ENCODE results near the gene APOL6. TPM values are rescaled to one million over a fixed set of nuclear protein-coding genes. Genes with fewer than 3 reads are reported as not detected.

The APOL6 gene
- total and polyA plus RNA-seq, 8 donors = 3.9 to 21.5 (median 8.7) TPM

DNA sequence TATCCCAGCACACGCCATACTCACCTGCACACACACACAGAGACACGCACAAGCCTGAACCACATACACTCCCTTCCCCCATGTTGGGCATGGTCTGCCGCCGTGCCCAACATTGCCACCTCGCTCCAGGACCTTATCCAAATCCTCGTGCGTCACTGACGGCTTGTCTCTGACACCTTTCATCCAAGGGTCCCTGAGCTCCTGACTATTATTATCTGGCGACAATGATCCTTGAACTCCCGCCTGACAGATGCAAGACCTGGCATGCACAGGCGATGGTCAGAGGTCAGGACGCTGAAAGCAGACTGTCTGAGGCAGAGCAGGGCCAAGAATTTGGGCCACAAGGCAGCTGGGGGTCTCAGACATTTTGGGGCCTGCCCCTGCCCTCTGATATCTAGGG is 35.3 kb upstream of the APOL6 start:
- Histone ChIP-seq H3K27me3 (no peaks in the 10 kb centered on the region), H3K9me3 (no peaks in the 10 kb centered on the region), H3K4me1 (peaks cover 0 to 3% (median 0%) of the 10 kb centered on the region in 4 donors), H3K27ac (no peak overlapping the region), H3K4me3 (no peak overlapping the region), H3K36me3 (no peaks in the 10 kb centered on the region)
- intact Hi-C loops (cut with DNase I; ENCODE audit: low total_unique reads) = no loop called here
- WGBS, 5 donors = 81 to 94% (median 86%) methylated on average over 10 to 12 of the region's 12 CpGs
- TF ChIP-seq, protein P1, sequence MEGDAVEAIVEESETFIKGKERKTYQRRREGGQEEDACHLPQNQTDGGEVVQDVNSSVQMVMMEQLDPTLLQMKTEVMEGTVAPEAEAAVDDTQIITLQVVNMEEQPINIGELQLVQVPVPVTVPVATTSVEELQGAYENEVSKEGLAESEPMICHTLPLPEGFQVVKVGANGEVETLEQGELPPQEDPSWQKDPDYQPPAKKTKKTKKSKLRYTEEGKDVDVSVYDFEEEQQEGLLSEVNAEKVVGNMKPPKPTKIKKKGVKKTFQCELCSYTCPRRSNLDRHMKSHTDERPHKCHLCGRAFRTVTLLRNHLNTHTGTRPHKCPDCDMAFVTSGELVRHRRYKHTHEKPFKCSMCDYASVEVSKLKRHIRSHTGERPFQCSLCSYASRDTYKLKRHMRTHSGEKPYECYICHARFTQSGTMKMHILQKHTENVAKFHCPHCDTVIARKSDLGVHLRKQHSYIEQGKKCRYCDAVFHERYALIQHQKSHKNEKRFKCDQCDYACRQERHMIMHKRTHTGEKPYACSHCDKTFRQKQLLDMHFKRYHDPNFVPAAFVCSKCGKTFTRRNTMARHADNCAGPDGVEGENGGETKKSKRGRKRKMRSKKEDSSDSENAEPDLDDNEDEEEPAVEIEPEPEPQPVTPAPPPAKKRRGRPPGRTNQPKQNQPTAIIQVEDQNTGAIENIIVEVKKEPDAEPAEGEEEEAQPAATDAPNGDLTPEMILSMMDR (IDR thresholded peaks at IDR 0.05) = no peak
- TF ChIP-seq POLR2AphosphoS5 (IDR thresholded peaks at IDR 0.05) (no peak), EP300 (IDR thresholded peaks at IDR 0.05) (no peak), POLR2A (IDR thresholded peaks at IDR 0.05) (no peak)
- DNase-seq = no peak

DNA sequence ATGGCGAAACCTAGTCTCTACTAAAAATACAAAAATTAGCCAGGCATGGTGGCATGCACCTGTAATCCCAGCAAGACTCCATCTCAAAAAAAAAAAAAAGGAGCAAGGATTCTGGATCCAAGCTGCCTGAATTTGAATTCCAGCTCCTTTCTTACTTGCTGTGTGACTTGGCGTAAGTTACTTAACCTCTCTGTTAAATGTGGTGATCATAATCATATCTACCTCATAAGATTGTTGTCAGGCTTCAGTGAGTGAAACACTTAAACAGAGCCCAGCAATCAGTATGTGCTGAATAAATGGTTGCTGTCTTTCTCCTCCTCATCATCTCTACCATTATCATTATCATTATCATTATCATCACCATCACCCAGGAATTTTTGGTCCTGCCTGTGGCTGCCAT is 33.8 kb upstream of the APOL6 start:
- Histone ChIP-seq H3K27ac (no peak overlapping the region), H3K9me3 (no peaks in the 10 kb centered on the region), H3K4me3 (no peak overlapping the region), H3K27me3 (no peaks in the 10 kb centered on the region), H3K36me3 (no peaks in the 10 kb centered on the region), H3K4me1 (peaks cover 0 to 5% (median 0%) of the 10 kb centered on the region in 4 donors)
- 90 to 100% (median 100%) methylated on average over 2 of the region's 2 CpGs for WGBS, 5 donors
- TF ChIP-seq EP300 (IDR thresholded peaks at IDR 0.05) = no peak
- intact Hi-C loops (cut with DNase I; ENCODE audit: low total_unique reads) = no loop called here
- DNase-seq = no peak

DNA sequence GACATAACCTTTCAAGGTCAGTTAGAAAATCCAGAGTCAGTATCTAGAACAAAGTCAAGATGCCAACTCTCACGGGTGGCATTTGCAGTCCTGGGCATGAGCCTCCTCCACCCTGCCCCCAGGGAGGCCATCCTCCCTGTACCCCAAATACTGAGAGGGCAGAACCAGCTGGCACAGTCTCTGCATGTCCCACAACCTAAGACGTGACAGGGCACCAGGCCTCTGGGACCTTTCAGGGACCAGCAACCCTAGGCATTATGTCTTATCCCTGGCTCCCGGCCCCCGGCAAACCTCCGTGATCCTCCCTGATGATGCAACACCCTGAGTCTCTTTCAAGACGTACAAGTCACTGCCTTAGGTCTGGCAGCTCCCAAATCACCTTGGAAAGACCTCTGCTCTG is 33.1 kb upstream of the APOL6 start:
- Histone ChIP-seq H3K27me3 (no peaks in the 10 kb centered on the region), H3K4me3 (no peak overlapping the region), H3K9me3 (no peaks in the 10 kb centered on the region), H3K27ac (no peak overlapping the region), H3K4me1 (peaks cover 0 to 5% (median 0%) of the 10 kb centered on the region in 4 donors), H3K36me3 (no peaks in the 10 kb centered on the region)
- 53 to 81% (median 77%) methylated on average over 6 of the region's 6 CpGs for WGBS, 5 donors
- TF ChIP-seq, protein P1 (IDR thresholded peaks at IDR 0.05) = no peak
- no peak for TF ChIP-seq POLR2A (IDR thresholded peaks at IDR 0.05)
- TF ChIP-seq EP300 (IDR thresholded peaks at IDR 0.05) = no peak
- no peak for TF ChIP-seq POLR2AphosphoS5 (IDR thresholded peaks at IDR 0.05)
- intact Hi-C loops (cut with DNase I; ENCODE audit: low total_unique reads) = no loop called here
- no peak for DNase-seq

DNA sequence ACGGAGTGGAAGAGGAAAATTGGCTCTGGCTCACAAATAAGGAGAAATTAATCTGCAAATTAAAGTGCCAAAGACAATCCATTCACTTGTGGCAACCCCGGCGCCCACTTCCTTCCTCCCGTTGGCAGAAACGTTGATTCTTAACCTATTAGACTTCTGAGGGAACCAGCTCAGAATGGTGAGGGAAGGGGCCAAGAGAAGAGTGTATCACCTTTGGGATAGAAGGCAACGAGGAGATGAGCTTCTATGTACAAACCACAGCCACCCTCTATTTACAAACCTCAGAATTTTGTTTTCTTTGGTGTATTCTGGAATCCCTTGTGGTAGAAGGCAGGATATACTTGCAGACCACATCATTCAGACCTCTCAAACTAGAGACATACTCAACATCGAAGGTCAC is 32.2 kb upstream of the APOL6 start:
- Histone ChIP-seq H3K4me3 (no peak overlapping the region), H3K27me3 (no peaks in the 10 kb centered on the region), H3K36me3 (no peaks in the 10 kb centered on the region), H3K9me3 (no peaks in the 10 kb centered on the region), H3K4me1 (peaks cover 0 to 11% (median 0%) of the 10 kb centered on the region in 4 donors), H3K27ac (no peak overlapping the region)
- no peak for DNase-seq
- intact Hi-C loops (cut with DNase I; ENCODE audit: low total_unique reads) = no loop called here
- 56 to 75% (median 66%) methylated on average over 7 of the region's 7 CpGs for WGBS, 5 donors
- TF ChIP-seq POLR2A (IDR thresholded peaks at IDR 0.05) = no peak
- TF ChIP-seq EP300 (IDR thresholded peaks at IDR 0.05) = no peak
- TF ChIP-seq, protein P1 (IDR thresholded peaks at IDR 0.05) = no peak
- no peak for TF ChIP-seq POLR2AphosphoS5 (IDR thresholded peaks at IDR 0.05)

DNA sequence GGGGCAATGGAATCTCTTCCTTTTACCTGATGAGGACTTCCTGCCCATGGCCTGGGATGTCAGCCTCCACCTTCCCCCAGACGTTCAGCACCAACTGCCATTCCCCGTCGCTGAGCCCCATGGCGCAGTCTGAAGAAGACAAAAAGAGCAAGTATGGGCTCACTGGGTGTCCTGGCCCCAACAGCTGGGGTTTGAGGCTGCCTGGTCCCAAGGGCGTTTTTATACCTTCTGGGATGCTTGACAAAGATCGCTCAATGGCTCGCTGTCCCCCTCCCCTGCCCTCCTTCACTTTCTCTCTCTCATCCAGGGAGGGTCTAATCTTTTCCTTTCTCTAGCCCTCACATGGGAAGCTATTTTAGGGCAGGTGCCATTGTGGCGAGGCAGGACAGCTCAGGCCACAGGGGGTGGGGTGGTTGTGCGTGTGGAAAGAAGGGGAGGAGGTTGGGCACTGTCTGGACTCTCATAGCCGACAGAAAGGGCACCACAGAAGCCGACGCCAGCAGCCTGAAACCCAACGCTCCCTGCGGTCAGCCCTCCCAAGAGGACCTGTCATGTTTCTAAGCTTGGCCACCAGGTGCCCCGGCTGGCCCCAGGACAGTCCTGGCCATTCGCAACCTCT is 31.0 kb upstream of the APOL6 start, which contains the start of gene MB:
TSS of gene MB (minus strand) at position 193 of the 619 bp plus-strand sequence. CDS start at position 121, 72 bp downstream.
- Histone ChIP-seq H3K36me3 (no peaks in the 10 kb centered on the region), H3K4me1 (peaks cover 0 to 21% (median 7%) of the 10 kb centered on the region in 4 donors), H3K27me3 (no peaks in the 10 kb centered on the region), H3K9me3 (no peaks in the 10 kb centered on the region), H3K27ac (no peak within 1 kb of the TSS), H3K4me3 (no peak within 1 kb of the TSS)
- WGBS, 5 donors = 72 to 83% (median 81%) methylated on average over 16 of the region's 16 CpGs
- DNase-seq = no peak
- TF ChIP-seq, protein P1 (IDR thresholded peaks at IDR 0.05) = no peak
- TF ChIP-seq EP300 (IDR thresholded peaks at IDR 0.05) = no peak
- no peak for TF ChIP-seq POLR2A (IDR thresholded peaks at IDR 0.05)
- no peak for TF ChIP-seq POLR2AphosphoS5 (IDR thresholded peaks at IDR 0.05)
- intact Hi-C loops (cut with DNase I; ENCODE audit: low total_unique reads) = no loop called here
